ENCODE results near the gene ADH7. TPM values are rescaled to one million over a fixed set of nuclear protein-coding genes. Genes with fewer than 3 reads are reported as not detected.
A peak's percentile ranks its signal among the peaks of the same experiment; 100 is the strongest.
"Not testable (repeated sequence)": the region's sequence is repeated elsewhere in the genome, so short reads cannot be mapped to it uniquely, and the experiment has no call there.

The ADH7 gene
- total RNA-seq, 1 experiment from 2014 or later: not detected

- DNase-seq (ENCODE audit: extremely low read depth, low read depth): no peak
Measured at GRCh38 chr4:99417125-99417524, 18.0 kb downstream of the ADH7 start.

GRCh38 chr4:99415762-99416161, 19.4 kb downstream of the ADH7 start:
- DNase-seq (ENCODE audit: extremely low read depth, low read depth): not testable (repeated sequence)

GRCh38 chr4:99414902-99415301, 20.2 kb downstream of the ADH7 start:
- not testable (repeated sequence) for DNase-seq (ENCODE audit: extremely low read depth, low read depth)

GRCh38 chr4:99414401-99414800, 20.7 kb downstream of the ADH7 start:
- peak; percentile 5 for DNase-seq (ENCODE audit: extremely low read depth, low read depth)

GRCh38 chr4:99413140-99413539, 22.0 kb downstream of the ADH7 start:
- no peak for DNase-seq (ENCODE audit: extremely low read depth, low read depth)

- DNase-seq (ENCODE audit: extremely low read depth, low read depth): no peak
Measured at GRCh38 chr4:99411041-99411440, 24.1 kb downstream of the ADH7 start.

- DNase-seq (ENCODE audit: extremely low read depth, low read depth): no peak
Measured at GRCh38 chr4:99410075-99410474, 25.1 kb downstream of the ADH7 start.

- DNase-seq (ENCODE audit: extremely low read depth, low read depth): no peak
Measured at GRCh38 chr4:99408346-99408745, 26.8 kb downstream of the ADH7 start.

GRCh38 chr4:99405433-99406115, 29.6 kb downstream of the ADH7 start:
- DNase-seq (ENCODE audit: extremely low read depth, low read depth): peak; percentile 60

GRCh38 chr4:99404595-99405287, 30.4 kb downstream of the ADH7 start:
- DNase-seq (ENCODE audit: extremely low read depth, low read depth): no peak

GRCh38 chr4:99403380-99404184, 31.6 kb downstream of the ADH7 start:
- no peak for DNase-seq (ENCODE audit: extremely low read depth, low read depth)

GRCh38 chr4:99402765-99403164, 32.4 kb downstream of the ADH7 start:
- DNase-seq (ENCODE audit: extremely low read depth, low read depth): no peak

GRCh38 chr4:99400831-99401230, 34.3 kb downstream of the ADH7 start:
- DNase-seq (ENCODE audit: extremely low read depth, low read depth): no peak

- no peak for DNase-seq (ENCODE audit: extremely low read depth, low read depth)
Measured at GRCh38 chr4:99399017-99399416, 36.1 kb downstream of the ADH7 start.

- no peak for DNase-seq (ENCODE audit: extremely low read depth, low read depth)
Measured at GRCh38 chr4:99395595-99396364, 39.4 kb downstream of the ADH7 start.

- no peak for DNase-seq (ENCODE audit: extremely low read depth, low read depth)
Measured at GRCh38 chr4:99394896-99395295, 40.2 kb downstream of the ADH7 start.

GRCh38 chr4:99390055-99390454, 45.1 kb downstream of the ADH7 start:
- DNase-seq (ENCODE audit: extremely low read depth, low read depth): no peak

- DNase-seq (ENCODE audit: extremely low read depth, low read depth): no peak
Measured at GRCh38 chr4:99389606-99390005, 45.5 kb downstream of the ADH7 start.

GRCh38 chr4:99383833-99384392, 51.2 kb downstream of the ADH7 start:
- DNase-seq (ENCODE audit: extremely low read depth, low read depth): no peak

GRCh38 chr4:99383399-99383798, 51.7 kb downstream of the ADH7 start:
- no peak for DNase-seq (ENCODE audit: extremely low read depth, low read depth)

Measured in NCI-H460 (cell line).